Bronchial epithelial cell (primary cell): ENCODE data around the gene XDH. TPM values are rescaled to one million over a fixed set of nuclear protein-coding genes. Genes with fewer than 3 reads are reported as not detected.

Experiments used
- DNase-seq: peaks from one replicate; pipeline ENCODE4 v3.0.0-alpha.2; 2010; ENCODE audit warnings: low read depth
- FAIRE-seq: peaks from 2 replicates; lab custom pipeline; 2011; peaks lifted over from hg19 to GRCh38; lab: Jason Lieb, UNC
- H3K27me3 ChIP-seq: 2 replicates; pipeline ENCODE4 v1.5.1; 2011; ENCODE audit warnings: low read length; ENCODE audit not compliant: control insufficient read depth, insufficient read depth
- H3K36me3 ChIP-seq: 2 replicates; pipeline ENCODE4 v1.5.1; 2011; ENCODE audit warnings: low read length; ENCODE audit not compliant: control insufficient read depth, insufficient read depth
- H3K4me3 ChIP-seq: 2 replicates; pipeline ENCODE4 v1.5.1; 2011; ENCODE audit warnings: mild to moderate bottlenecking, low read depth, low read length, control low read depth
- CTCF ChIP-seq: IDR thresholded peaks from 2 replicates; pipeline ENCODE4 v1.5.1; 2011; ENCODE audit warnings: mild to moderate bottlenecking, moderate library complexity, low read length, control low read depth, inconsistent platforms; ENCODE audit not compliant: insufficient read depth, severe bottlenecking
- total RNA-seq: library from RNA; depleted of rRNA; stranded (reverse); fragments of >200 nt; gene quantifications from 2 replicates; pipeline ENCODE4 v1.2.1, GENCODE V29; 2014

The XDH gene
- total RNA-seq, 1 donor from 2014 or later, result 6.1 TPM

- no peak for FAIRE-seq
- Histone ChIP-seq H3K36me3 (no peaks in the 10 kb centered on the region), H3K4me3 (no peak overlapping the region), H3K27me3 (no peaks in the 10 kb centered on the region)
- DNase-seq, result no peak
- TF ChIP-seq CTCF, result no peak
Observed at GRCh38 chr2:31378389-31378788, 36.2 kb downstream of the XDH start.

- no peak for FAIRE-seq
- TF ChIP-seq CTCF, result no peak
- H3K36me3 ChIP-seq, result peaks cover 1% of the 10 kb centered on the region
- no peak overlapping the region for H3K4me3 ChIP-seq
- no peaks in the 10 kb centered on the region for H3K27me3 ChIP-seq
- no peak for DNase-seq
Observed at GRCh38 chr2:31373127-31373526, 41.4 kb downstream of the XDH start.

- H3K36me3 ChIP-seq, result peaks cover 1% of the 10 kb centered on the region
- DNase-seq, result no peak
- H3K27me3 ChIP-seq, result no peaks in the 10 kb centered on the region
- no peak for TF ChIP-seq CTCF
- no peak overlapping the region for H3K4me3 ChIP-seq
- no peak for FAIRE-seq
Observed at GRCh38 chr2:31372097-31372496, 42.4 kb downstream of the XDH start.

GRCh38 chr2:31371691-31372090, 42.9 kb downstream of the XDH start:
- DNase-seq, result no peak
- Histone ChIP-seq H3K4me3 (no peak overlapping the region), H3K27me3 (no peaks in the 10 kb centered on the region), H3K36me3 (peaks cover 2% of the 10 kb centered on the region)
- FAIRE-seq, result no peak
- TF ChIP-seq CTCF, result no peak

- DNase-seq, result no peak
- FAIRE-seq, result no peak
- no peak overlapping the region for H3K4me3 ChIP-seq
- no peak for TF ChIP-seq CTCF
- H3K27me3 ChIP-seq, result no peaks in the 10 kb centered on the region
- peaks cover 6% of the 10 kb centered on the region for H3K36me3 ChIP-seq
Observed at GRCh38 chr2:31366733-31367132, 47.8 kb downstream of the XDH start.

- Histone ChIP-seq H3K36me3 (peaks cover 6% of the 10 kb centered on the region), H3K4me3 (no peak overlapping the region), H3K27me3 (no peaks in the 10 kb centered on the region)
- FAIRE-seq (no peak), DNase-seq (no peak)
- no peak for TF ChIP-seq CTCF
Observed at GRCh38 chr2:31365834-31366505, 48.6 kb downstream of the XDH start.
